ENCODE results near the gene ESR2. TPM values are rescaled to one million over a fixed set of nuclear protein-coding genes. Genes with fewer than 3 reads are reported as not detected.

ESR2 gene
- total and polyA plus RNA-seq, 4 donors = 0.01 to 0.28 (median 0.09) TPM

- TF ChIP-seq EGR1 (IDR thresholded peaks at IDR 0.05; ENCODE audit: low read depth in 2 of 2) (no peak), ZBTB33 (IDR thresholded peaks at IDR 0.05) (no peak), JUND (IDR thresholded peaks at IDR 0.05) (no peak), REST (IDR thresholded peaks at IDR 0.05) (no peak), RXRA (IDR thresholded peaks at IDR 0.05) (no peak), GABPA (IDR thresholded peaks at IDR 0.05 in 1 of 2, conservative IDR thresholded peaks at IDR 0.05 in 1 of 2) (no peak), CTCF (IDR thresholded peaks at IDR 0.05; ENCODE audit: low read depth, low read length, missing input control) (no peak), HNF4A (conservative IDR thresholded peaks at IDR 0.05) (no peak), RAD21 (IDR thresholded peaks at IDR 0.05) (no peak), HNF4G (IDR thresholded peaks at IDR 0.05) (no peak), TAF1 (conservative IDR thresholded peaks at IDR 0.05) (no peak), FOXA2 (IDR thresholded peaks at IDR 0.05) (no peak), FOXA1 (IDR thresholded peaks at IDR 0.05) (no peak), SP1 (IDR thresholded peaks at IDR 0.05) (no peak), YY1 (IDR thresholded peaks at IDR 0.05) (no peak), MAX (IDR thresholded peaks at IDR 0.05) (no peak), NR2F2 (IDR thresholded peaks at IDR 0.05) (no peak), ATF3 (IDR thresholded peaks at IDR 0.05) (no peak)
- WGBS = 89% methylated on average over 7 of the region's 7 CpGs
Observed at GRCh38 chr14:64082837-64083236, 211.3 kb downstream of the ESR2 start.

More at GRCh38 chr14:64082837-64083236, 211.3 kb downstream of the ESR2 start:
- H3K9me3 ChIP-seq (ENCODE audit: control insufficient read depth in 4 of 4, low read length in 3 of 4) = no peaks in the 10 kb centered on the region
- no peak overlapping the region for H3K9ac ChIP-seq (ENCODE audit: low read depth in 1 of 2, low read length in 2 of 2)
- H3K36me3 ChIP-seq (ENCODE audit: control insufficient read depth in 4 of 4, insufficient read depth in 3 of 4, low read depth in 1 of 4, low read length in 3 of 4) = peaks cover 0 to 17% (median 7%) of the 10 kb centered on the region in 4 donors
- no peak for DNase-seq (ENCODE audit: low spot score)
- H3K4me3 ChIP-seq (ENCODE audit: low read depth in 1 of 3, low read length in 3 of 3) = no peak overlapping the region
- H3K27me3 ChIP-seq (ENCODE audit: control insufficient read depth in 4 of 4, insufficient read depth in 4 of 4, low read length in 3 of 4) = no peaks in the 10 kb centered on the region
- no peaks in the 10 kb centered on the region for H3K4me1 ChIP-seq (ENCODE audit: control insufficient read depth in 4 of 4, insufficient read depth in 4 of 4, low read length in 3 of 4)
- H3K27ac ChIP-seq (ENCODE audit: low read depth in 1 of 2, low read length in 2 of 2) = no peak overlapping the region

Data from liver (tissue), 9 donors.